Gastroesophageal sphincter (tissue), 2 donors: ENCODE data around the gene ASB18.

Source experiments
- EP300 ChIP-seq: sonication (generic); formaldehyde crosslinking; IDR thresholded peaks from one replicate; pipeline ENCODE4 v1.6.1; 2017; ENCODE audit warnings: antibody characterized with exemption, mild to moderate bottlenecking
- POLR2A ChIP-seq, 2 donors: fragments of 450-650 bp; IDR thresholded peaks; one replicate each; pipeline ENCODE4 v1.6.1; 2017; ENCODE audit warnings: antibody characterized with exemption in 2 of 2, mild to moderate bottlenecking in 2 of 2, moderate library complexity in 1 of 2

DNA sequence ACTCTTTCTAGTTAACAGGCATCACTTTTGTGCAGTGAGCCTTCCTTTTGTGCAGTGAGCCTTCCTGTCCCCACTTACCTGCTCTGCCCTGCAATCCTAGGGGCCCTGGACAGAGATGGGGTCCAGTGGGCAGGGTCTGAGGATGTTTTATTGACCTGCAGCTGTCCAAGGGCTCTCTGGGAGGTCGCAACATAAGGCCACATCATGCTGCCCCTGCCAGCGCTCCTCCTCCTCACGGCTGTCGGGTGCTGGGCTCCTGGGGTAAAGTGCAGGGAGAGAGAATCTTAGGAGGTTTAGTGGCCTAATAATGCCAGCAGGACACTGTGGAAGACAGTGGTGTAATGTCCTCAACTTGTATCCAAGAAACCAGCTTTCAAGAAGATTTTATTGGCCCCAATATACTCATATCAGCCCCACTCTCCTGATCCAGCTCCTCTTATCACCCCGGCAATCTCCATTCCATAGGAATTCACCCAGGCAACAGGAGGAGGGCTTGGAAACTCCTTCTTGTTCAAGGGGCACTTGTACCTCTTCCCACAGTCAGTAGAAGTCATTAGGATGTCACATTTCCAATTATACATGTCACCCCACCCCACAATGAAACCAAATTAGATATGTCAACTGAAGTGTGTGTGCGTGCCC is 41.9 kb upstream of the ASB18 start:
- TF ChIP-seq EP300 (no peak), POLR2A (IDR thresholded peaks at IDR 0.05) (no peak)
